C4-2B (cell line): ENCODE results near the gene KDM1A.
A peak's percentile ranks its signal among the peaks of the same experiment; 100 is the strongest.

Experiments used
- H3K27ac ChIP-seq: fragments of 450-650 bp; 2 replicates; pipeline ENCODE4 v1.5.1; 2017
- ZFX ChIP-seq: fragments of 450-650 bp; IDR thresholded peaks from 2 replicates; pipeline ENCODE4 v1.6.1; 2017
- TF ChIP-seq, protein P1 (sequence below): fragments of 450-650 bp; conservative IDR thresholded peaks from 2 replicates; pipeline ENCODE4 v1.5.1; 2017; ENCODE audit warnings: mild to moderate bottlenecking

The KDM1A gene

DNA sequence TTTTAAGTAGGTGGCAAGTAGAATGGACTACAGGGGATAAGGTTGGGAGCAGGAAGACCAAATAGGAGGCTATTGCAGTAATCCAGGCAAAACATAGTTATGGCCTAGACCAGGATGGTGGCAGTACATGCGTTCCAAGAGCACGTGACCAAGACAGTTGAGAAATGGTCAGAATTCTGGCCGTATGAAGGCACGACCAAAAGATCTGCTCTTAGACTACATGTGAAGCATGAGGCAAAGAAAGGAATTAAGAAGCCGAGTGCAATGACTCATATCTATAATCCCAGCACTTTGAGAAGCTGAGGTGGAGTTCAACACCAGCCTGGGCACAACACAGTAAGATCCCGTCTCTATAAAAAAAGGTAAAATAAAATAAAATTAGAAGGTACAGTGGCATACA lies 78.0 kb downstream of the KDM1A start:
- TF ChIP-seq, protein P1, sequence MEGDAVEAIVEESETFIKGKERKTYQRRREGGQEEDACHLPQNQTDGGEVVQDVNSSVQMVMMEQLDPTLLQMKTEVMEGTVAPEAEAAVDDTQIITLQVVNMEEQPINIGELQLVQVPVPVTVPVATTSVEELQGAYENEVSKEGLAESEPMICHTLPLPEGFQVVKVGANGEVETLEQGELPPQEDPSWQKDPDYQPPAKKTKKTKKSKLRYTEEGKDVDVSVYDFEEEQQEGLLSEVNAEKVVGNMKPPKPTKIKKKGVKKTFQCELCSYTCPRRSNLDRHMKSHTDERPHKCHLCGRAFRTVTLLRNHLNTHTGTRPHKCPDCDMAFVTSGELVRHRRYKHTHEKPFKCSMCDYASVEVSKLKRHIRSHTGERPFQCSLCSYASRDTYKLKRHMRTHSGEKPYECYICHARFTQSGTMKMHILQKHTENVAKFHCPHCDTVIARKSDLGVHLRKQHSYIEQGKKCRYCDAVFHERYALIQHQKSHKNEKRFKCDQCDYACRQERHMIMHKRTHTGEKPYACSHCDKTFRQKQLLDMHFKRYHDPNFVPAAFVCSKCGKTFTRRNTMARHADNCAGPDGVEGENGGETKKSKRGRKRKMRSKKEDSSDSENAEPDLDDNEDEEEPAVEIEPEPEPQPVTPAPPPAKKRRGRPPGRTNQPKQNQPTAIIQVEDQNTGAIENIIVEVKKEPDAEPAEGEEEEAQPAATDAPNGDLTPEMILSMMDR: no peak
- no peak for TF ChIP-seq ZFX
- no peak overlapping the region for H3K27ac ChIP-seq

DNA sequence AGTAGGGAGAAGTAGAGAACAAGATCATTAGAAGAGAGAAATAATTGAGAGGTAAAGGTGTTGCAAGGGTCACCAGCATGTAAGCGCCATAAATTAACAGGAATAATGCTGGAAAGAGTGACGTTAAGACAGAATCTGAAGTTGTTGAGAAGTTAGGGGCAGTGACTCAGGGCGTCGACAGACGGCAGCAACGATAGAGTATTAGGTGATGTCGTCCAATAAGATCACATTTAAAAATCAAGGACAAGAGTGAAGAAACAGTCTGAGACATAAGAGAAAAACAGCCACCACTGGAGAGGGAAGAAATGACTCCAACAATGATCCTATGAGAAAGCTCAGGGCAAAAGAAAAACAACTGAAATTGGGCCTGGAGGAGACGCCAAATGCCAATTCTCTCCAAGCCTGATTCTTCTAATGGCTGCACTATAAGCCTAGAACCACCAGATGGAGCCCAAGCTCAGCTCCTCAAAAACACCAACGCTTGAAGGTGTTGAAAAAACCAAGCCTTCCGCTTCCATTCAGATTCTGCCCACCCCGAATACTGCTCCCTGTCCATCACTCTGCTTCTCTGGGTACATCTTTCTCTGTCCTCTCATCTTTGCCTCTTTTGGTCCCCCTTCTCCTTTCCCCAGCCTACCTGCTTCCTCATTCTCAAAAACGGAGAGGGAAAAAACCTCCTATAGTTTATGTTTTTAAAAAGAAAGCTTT lies 79.3 kb downstream of the KDM1A start:
- TF ChIP-seq ZFX: no peak
- TF ChIP-seq, protein P1: peak; percentile 81

DNA sequence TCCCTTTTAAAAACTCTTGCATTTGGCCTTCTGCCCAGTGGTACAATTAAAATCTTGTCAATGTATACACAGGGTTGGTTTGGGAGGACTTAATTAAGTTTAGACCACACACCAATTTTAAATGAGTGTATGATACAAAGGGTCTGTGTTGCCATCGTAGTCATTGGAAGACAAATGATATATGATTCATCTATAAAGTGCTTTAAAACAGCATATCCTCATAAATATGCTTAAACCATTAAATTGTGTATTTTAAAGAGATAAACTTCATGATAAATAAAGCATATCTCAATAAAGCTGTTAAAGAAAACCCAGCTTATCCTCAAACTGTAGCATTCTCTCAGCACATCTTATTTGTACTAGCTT lies 79.9 kb downstream of the KDM1A start:
- H3K27ac ChIP-seq: no peak overlapping the region
- no peak for TF ChIP-seq ZFX
- TF ChIP-seq, protein P1: no peak

More for the DNA sequence above, 79.3 kb downstream of the KDM1A start:
- no peak overlapping the region for H3K27ac ChIP-seq

DNA sequence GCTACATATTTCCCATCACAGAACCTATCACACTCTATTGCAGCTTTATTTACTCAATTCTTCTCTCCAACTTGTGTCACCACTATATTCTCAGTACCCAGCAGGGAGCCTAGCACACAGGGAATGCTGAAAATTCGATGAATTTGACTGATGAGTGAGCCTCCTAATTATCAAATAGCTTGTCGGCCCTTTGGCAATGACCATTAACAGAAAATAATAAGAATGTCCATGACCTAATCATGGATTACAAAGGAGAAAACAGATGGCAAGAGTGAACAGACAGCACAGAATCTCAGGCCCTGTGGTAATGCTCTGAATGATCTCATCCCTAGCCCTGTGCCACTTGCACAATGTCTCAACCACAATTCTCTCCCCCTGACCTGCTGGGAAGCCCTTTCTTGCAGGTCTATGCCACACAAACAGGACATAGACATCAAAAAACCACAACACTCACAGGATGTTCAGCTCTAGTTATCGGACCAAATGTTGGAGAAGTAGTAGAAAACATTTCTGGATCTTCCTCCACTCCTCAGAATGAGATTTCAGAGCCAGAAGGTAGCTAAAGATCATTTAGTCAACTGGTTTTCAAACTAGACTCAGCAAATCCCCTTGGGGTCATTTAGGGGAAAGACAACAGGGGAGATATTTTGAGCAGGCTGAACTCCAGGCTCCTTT lies 80.9 kb downstream of the KDM1A start:
- no peak overlapping the region for H3K27ac ChIP-seq
- no peak for TF ChIP-seq ZFX
- TF ChIP-seq, protein P1: no peak

DNA sequence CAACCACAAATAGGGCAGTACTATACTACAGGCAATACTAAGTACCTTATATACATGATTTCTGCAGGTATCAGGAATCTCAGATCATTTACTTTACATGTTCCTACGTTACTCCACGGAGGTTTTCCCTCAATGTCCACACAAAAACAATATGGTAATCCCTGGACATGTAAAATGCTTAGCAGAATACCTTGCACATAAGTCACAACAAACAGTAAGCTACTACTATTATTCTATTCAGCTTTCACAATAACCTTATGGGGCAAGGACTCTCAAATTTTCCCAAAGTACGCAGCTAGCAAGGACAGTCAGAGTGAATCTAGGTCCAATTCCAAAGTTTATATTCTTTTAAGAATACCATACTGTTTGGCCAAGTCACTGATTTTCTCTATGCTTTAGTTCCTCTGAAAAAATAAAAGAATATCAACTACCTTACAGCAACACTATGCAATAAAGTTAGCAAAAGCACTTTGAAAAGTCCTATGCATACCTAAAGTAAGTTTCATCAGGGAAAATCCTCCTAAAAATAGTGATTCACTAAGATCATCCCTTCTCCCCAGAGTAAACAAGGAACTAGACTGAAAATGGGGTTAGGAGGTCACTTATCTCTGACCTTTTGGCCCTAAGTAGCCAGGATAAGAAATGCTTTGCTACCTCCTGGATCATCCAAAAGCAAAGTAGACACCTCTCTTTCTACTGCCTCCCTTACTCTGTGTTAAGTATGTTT lies 82.0 kb downstream of the KDM1A start:
- TF ChIP-seq ZFX: no peak
- TF ChIP-seq, protein P1: no peak
- no peak overlapping the region for H3K27ac ChIP-seq

DNA sequence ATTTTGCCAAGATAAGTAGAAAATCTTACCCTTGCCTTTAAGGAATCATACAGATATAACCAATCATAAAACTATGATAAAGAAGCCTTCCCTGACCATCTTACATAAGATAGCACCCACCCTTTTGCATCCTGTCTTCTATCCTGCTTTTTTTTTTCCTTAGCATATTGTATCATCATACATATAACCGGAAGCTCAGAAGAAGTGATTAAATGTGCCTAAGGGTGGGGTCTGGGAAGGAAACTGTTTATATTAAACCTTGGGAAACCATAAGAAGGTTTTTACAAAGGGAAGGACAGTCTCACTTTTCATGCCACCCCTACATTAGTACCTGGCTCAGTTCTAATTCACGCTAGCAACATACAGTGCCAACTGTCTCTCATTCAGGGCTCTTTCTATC lies 82.6 kb downstream of the KDM1A start:
- no peak for TF ChIP-seq ZFX
- TF ChIP-seq, protein P1: no peak
- no peak overlapping the region for H3K27ac ChIP-seq

DNA sequence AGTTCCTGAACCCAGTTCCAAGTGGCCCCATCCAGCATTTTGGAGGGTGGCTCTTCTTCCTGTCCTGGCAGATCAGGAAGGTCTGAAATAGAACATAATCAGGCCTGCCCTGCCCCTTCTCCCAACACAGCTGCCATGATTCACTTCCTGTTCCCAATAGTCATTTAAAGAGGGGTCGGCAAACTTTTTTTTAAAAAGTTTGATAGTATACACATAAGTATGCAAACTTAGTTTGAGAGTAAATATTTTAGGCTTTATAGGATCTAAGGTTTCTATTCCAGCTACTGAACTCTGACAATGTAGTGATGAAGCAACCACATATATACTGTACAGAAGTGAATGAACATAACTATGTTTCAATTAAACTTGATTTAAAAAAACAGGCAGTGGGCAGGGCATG lies 83.0 kb downstream of the KDM1A start:
- no peak for TF ChIP-seq ZFX
- no peak overlapping the region for H3K27ac ChIP-seq
